Endothelial cell of umbilical vein (primary cell): ENCODE measurements around the gene SEC62. TPM values are rescaled to one million over a fixed set of nuclear protein-coding genes. Genes with fewer than 3 reads are reported as not detected.

Source experiments
- BruUV-seq: library from RNA; stranded (reverse); fragments of 400-500 nt; replicated peaks from 2 replicates; lab custom pipeline; 2021; lab: Mats Ljungman, UMichigan
- CTCF ChIA-PET: fragments of 300-600, 350-600 bp; sonication (Branson Sonifier 250); formaldehyde crosslinking; loops from one replicate; lab custom pipeline; 2021; ENCODE audit warnings: antibody characterized with exemption, inconsistent platforms; lab: Charles Lee
- POLR2A ChIA-PET: fragments of 300-600, 350-600 bp; sonication (Branson Sonifier 250); formaldehyde crosslinking; loops from one replicate; lab custom pipeline; 2021; ENCODE audit warnings: antibody characterized with exemption, inconsistent platforms; lab: Charles Lee
- DNase-seq: peaks from one replicate; pipeline ENCODE4 v3.0.0-alpha.2; 2011; ENCODE audit warnings: low read depth, low spot score
- FAIRE-seq: peaks from 2 replicates; lab custom pipeline; 2011; peaks lifted over from hg19 to GRCh38; lab: Jason Lieb, UNC
- H2AFZ ChIP-seq: 2 replicates; pipeline ENCODE4 v1.6.0; 2012; ENCODE audit warnings: low read depth, low read length, control low read depth, inconsistent platforms
- H3K27ac ChIP-seq: 2 replicates; pipeline ENCODE4 v1.5.1; 2011; ENCODE audit warnings: low read depth, mild to moderate bottlenecking, control low read depth, low read length, moderate library complexity; ENCODE audit not compliant: insufficient read depth
- H3K27me3 ChIP-seq, 2 experiments: 2 replicates each; pipeline versions ENCODE4 v1.6.0 to v1.6.1; 2011; ENCODE audit warnings: low read length in 2 of 2, mixed read lengths in 1 of 2; ENCODE audit not compliant: control insufficient read depth in 2 of 2, insufficient read depth in 2 of 2
- H3K36me3 ChIP-seq, 2 experiments: 2 replicates in 1 of 2; 3 replicates in 1 of 2; pipeline ENCODE4 v1.5.1; 2011; ENCODE audit warnings: low read length in 2 of 2, mild to moderate bottlenecking in 1 of 2, moderate library complexity in 1 of 2; ENCODE audit not compliant: control insufficient read depth in 2 of 2, insufficient read depth in 2 of 2; ENCODE audit errors: extremely low read depth in 1 of 2
- H3K4me1 ChIP-seq: 3 replicates; pipeline ENCODE4 v1.5.1; 2011; ENCODE audit warnings: mild to moderate bottlenecking, low read length; ENCODE audit not compliant: control insufficient read depth, insufficient read depth; ENCODE audit errors: extremely low read depth
- H3K4me2 ChIP-seq: 2 replicates; pipeline ENCODE4 v1.6.1; 2011; ENCODE audit warnings: low read length, control low read depth, mixed read lengths; ENCODE audit not compliant: insufficient read depth
- H3K4me3 ChIP-seq, 3 experiments: fragments of 200-600 bp in 1 of 3; sonication (generic), shearing (Covaris generic) in 1 of 3; replicated peaks in 1 of 3; 2 replicates each; pipeline ENCODE4 v1.5.1; 2011 to 2016; ENCODE audit warnings: control low read depth in 3 of 3, low read length in 3 of 3, mild to moderate bottlenecking in 2 of 3, inconsistent platforms in 1 of 3, low read depth in 1 of 3, moderate library complexity in 1 of 3; ENCODE audit not compliant: insufficient read depth in 1 of 3
- H3K79me2 ChIP-seq: 2 replicates; pipeline ENCODE4 v1.6.0; 2012; ENCODE audit warnings: low read length, inconsistent platforms; ENCODE audit not compliant: control insufficient read depth, insufficient read depth
- H3K9ac ChIP-seq: replicated peaks from 2 replicates; pipeline ENCODE3; 2011; ENCODE audit warnings: low read length, control low read depth; ENCODE audit not compliant: insufficient read depth; ENCODE audit errors: extremely low read depth
- H3K9me1 ChIP-seq: replicated peaks from 3 replicates; pipeline ENCODE4 v1.6.0; 2011; ENCODE audit warnings: mild to moderate bottlenecking, low read length; ENCODE audit not compliant: control insufficient read depth, insufficient read depth; ENCODE audit errors: extremely low read depth
- H3K9me3 ChIP-seq: replicated peaks from 2 replicates; pipeline ENCODE4 v1.5.1; 2012; ENCODE audit warnings: low read length, inconsistent platforms; ENCODE audit not compliant: control insufficient read depth, insufficient read depth
- H4K20me1 ChIP-seq: replicated peaks from 2 replicates; pipeline ENCODE3; 2011; ENCODE audit warnings: mild to moderate bottlenecking, low read length; ENCODE audit not compliant: control insufficient read depth, insufficient read depth; ENCODE audit errors: extremely low read depth
- CTCF ChIP-seq, 2 donors: IDR thresholded peaks; 1 replicate in 1 of 2; 2 replicates in 1 of 2; pipeline ENCODE4 v1.5.1; 2011; ENCODE audit warnings: low read length in 2 of 2, mild to moderate bottlenecking in 2 of 2, moderate library complexity in 2 of 2, control low read depth in 1 of 2, inconsistent platforms in 1 of 2, low read depth in 1 of 2; ENCODE audit not compliant: insufficient read depth in 1 of 2; ENCODE audit errors: extremely low read depth in 1 of 2
- EZH2 ChIP-seq: IDR thresholded peaks from 2 replicates; pipeline ENCODE4 v1.6.1; 2012; ENCODE audit warnings: borderline replicate concordance, low read depth, mild to moderate bottlenecking, moderate library complexity, low read length, inconsistent platforms; ENCODE audit not compliant: severe bottlenecking
- FOS ChIP-seq: IDR thresholded peaks from 2 replicates; pipeline ENCODE4 v1.6.1; 2011; ENCODE audit warnings: mild to moderate bottlenecking, low read length, moderate library complexity, borderline replicate concordance; ENCODE audit not compliant: insufficient read depth
- GATA2 ChIP-seq: IDR thresholded peaks from 2 replicates; pipeline ENCODE4 v1.7.0; 2011; ENCODE audit warnings: low read depth, mild to moderate bottlenecking, moderate library complexity, mixed read lengths, low read length; ENCODE audit not compliant: insufficient read length, insufficient read depth
- JUN ChIP-seq: IDR thresholded peaks from 2 replicates; pipeline ENCODE4 v1.6.1; 2011; ENCODE audit warnings: borderline replicate concordance, low read depth; ENCODE audit not compliant: insufficient read length, insufficient read depth
- MAX ChIP-seq: IDR thresholded peaks from 2 replicates; pipeline ENCODE4 v1.6.1; 2011; ENCODE audit not compliant: insufficient read depth, insufficient read length
- MYC ChIP-seq: IDR thresholded peaks from one replicate; pipeline ENCODE4 v1.6.1; 2011; ENCODE audit warnings: mild to moderate bottlenecking, low read depth, low read length
- POLR2A ChIP-seq: IDR thresholded peaks from 2 replicates; pipeline ENCODE4 v1.6.1; 2012; ENCODE audit warnings: low read depth, mild to moderate bottlenecking, control low read depth, low read length
- POLR2AphosphoS5 ChIP-seq: IDR thresholded peaks from 2 replicates; pipeline ENCODE4 v1.6.1; 2012; ENCODE audit warnings: low read depth, mild to moderate bottlenecking, control low read depth, low read length, moderate library complexity; ENCODE audit not compliant: insufficient read depth
- dilution Hi-C: fragments of 300-500 bp; cut with MboI; formaldehyde crosslinking; loops from one replicate; pipeline ENCODE4 v1.15.0; 2019; ENCODE audit warnings: low sequenced_read_pairs; ENCODE audit not compliant: extremely low pct_ligation_motif_present
- intact Hi-C: fragments of 100-400 bp; cut with micrococcal nuclease; formaldehyde crosslinking; loops from one replicate; pipeline ENCODE4 v1.10.0; 2022
- polyA plus RNA-seq, 4 experiments: library from polyadenylated mRNA; depleted of rRNA in 3 of 4; stranded (reverse) in 3 of 4; unstranded in 1 of 4; fragments of >200 nt; gene quantifications; 2 replicates each; pipeline versions ENCODE4 v1.2.1 to v1.2.3, GENCODE V29; 2011 to 2012; ENCODE audit warnings: missing spikeins in 1 of 4
- total RNA-seq: library from RNA; stranded (reverse); gene quantifications from 2 replicates; pipeline ENCODE4 v1.2.3, GENCODE V29; 2021

Gene SEC62
- total and polyA plus RNA-seq, 2 donors (not counting 3 experiments of a cell fraction or from before 2014, with no cell fraction given): 90.7 to 90.8 TPM

GRCh38 chr3:169931747-169932520 is 34.7 kb upstream of the SEC62 start:
- Histone ChIP-seq H3K9ac (no peak overlapping the region), H3K9me1 (no peaks in the 10 kb centered on the region), H2AFZ (no peak overlapping the region), H3K27ac (no peak overlapping the region), H3K4me1 (no peaks in the 10 kb centered on the region), H3K4me2 (no peak overlapping the region), H3K9me3 (no peaks in the 10 kb centered on the region), H3K27me3 (peaks cover 21 to 25% of the 10 kb centered on the region in 2 experiments), H3K36me3 (no peaks in the 10 kb centered on the region), H3K4me3 (no peak overlapping the region), H4K20me1 (no peaks in the 10 kb centered on the region), H3K79me2 (no peaks in the 10 kb centered on the region)
- no TSS peak for BruUV-seq
- dilution Hi-C loops (no loop called here), intact Hi-C loops (no loop called here)
- no peak for FAIRE-seq
- POLR2A ChIA-PET: no interaction called here
- CTCF ChIA-PET: no interaction called here
- no peak for DNase-seq
- TF ChIP-seq CTCF (IDR thresholded peaks at IDR 0.05; ENCODE audit: extremely low read depth in 1 of 2, insufficient read depth in 1 of 2, low read depth in 1 of 2, low read length in 2 of 2) (no peak), MAX (no peak), POLR2AphosphoS5 (no peak), EZH2 (no peak), GATA2 (no peak), JUN (no peak), POLR2A (no peak), MYC (no peak), FOS (no peak)
